Measurements from ENCODE around the gene RAB3IL1.

- peak; percentile 99 for TF ChIP-seq CTCF (IDR thresholded peaks at IDR 0.05; ENCODE audit: low read depth, low read length)
- no peak for TF ChIP-seq EZH2phosphoT487 (IDR thresholded peaks at IDR 0.05; ENCODE audit: low read depth)
Observed at GRCh38 chr11:61899146-61899841, 18.1 kb downstream of the RAB3IL1 start.

All from OCI-LY3 (cell line).